HepG2 (cell line): ENCODE results near the gene TTC17. TPM values are rescaled to one million over a fixed set of nuclear protein-coding genes. Genes with fewer than 3 reads are reported as not detected.

Source experiments
- KLF12 ChIP-seq: sonication (generic); formaldehyde crosslinking; IDR thresholded peaks from 2 replicates; pipeline ENCODE4 v1.4.0; 2020; ENCODE audit warnings: missing genetic modification reagents, borderline replicate concordance
- ZBTB1 ChIP-seq: sonication (generic); formaldehyde crosslinking; IDR thresholded peaks from 2 replicates; pipeline ENCODE4 v1.4.0; 2020; ENCODE audit warnings: missing genetic modification reagents, borderline replicate concordance
- ZBTB20 ChIP-seq: sonication (generic); formaldehyde crosslinking; IDR thresholded peaks from 2 replicates; pipeline ENCODE4 v1.8.1; 2023; ENCODE audit warnings: missing genetic modification reagents, low read depth, mild to moderate bottlenecking, borderline replicate concordance
- ZC3H13 ChIP-seq: sonication (generic); formaldehyde crosslinking; IDR thresholded peaks from 2 replicates; pipeline ENCODE4 v1.8.1; 2023; ENCODE audit warnings: mild to moderate bottlenecking, missing genetic modification reagents, moderate library complexity
- ZNF260 ChIP-seq: sonication (generic); formaldehyde crosslinking; IDR thresholded peaks from 2 replicates; pipeline ENCODE4 v1.4.0; 2020; ENCODE audit warnings: missing genetic modification reagents, low read depth, mild to moderate bottlenecking, borderline replicate concordance
- polyA plus RNA-seq, 8 experiments: library from polyadenylated mRNA; depleted of rRNA in 3 of 8; stranded (reverse) in 7 of 8; unstranded in 1 of 8; fragments of >200 nt; fragmentation: Illumina TruSeq in 4 of 8; extraction: Trizol in 4 of 8; gene quantifications; 2 replicates each; pipeline versions ENCODE4 v1.2.1 to v1.2.3, GENCODE V29; 2011 to 2016; ENCODE audit warnings: low read depth in 4 of 8, missing spikeins in 1 of 8, mixed read lengths in 1 of 8; ENCODE audit not compliant: insufficient read depth in 1 of 8
- total RNA-seq, 5 experiments: library from RNA; depleted of rRNA; stranded (reverse); fragments of >200 nt; fragmentation: Illumina TruSeq; extraction: Trizol; gene quantifications; 2 replicates each; pipeline ENCODE4 v1.2.3, GENCODE V29; 2016; ENCODE audit warnings: low read depth in 1 of 5
- TF ChIP-seq, protein P1 (sequence below): sonication (generic); formaldehyde crosslinking; IDR thresholded peaks from 2 replicates; pipeline ENCODE4 v1.4.0; 2020; ENCODE audit warnings: mild to moderate bottlenecking, missing genetic modification reagents, borderline replicate concordance
- TF ChIP-seq, protein P2 (sequence below): sonication (generic); formaldehyde crosslinking; IDR thresholded peaks from 2 replicates; pipeline ENCODE4 v1.5.1; 2020; ENCODE audit warnings: missing genetic modification reagents, mild to moderate bottlenecking, borderline replicate concordance
- TF ChIP-seq, protein P3 (sequence below): sonication (generic); formaldehyde crosslinking; IDR thresholded peaks from 2 replicates; pipeline ENCODE4 v1.5.0; 2020; ENCODE audit warnings: missing genetic modification reagents
- TF ChIP-seq, protein P4 (sequence below): sonication (generic); formaldehyde crosslinking; IDR thresholded peaks from 2 replicates; pipeline ENCODE4 v1.4.0; 2020; ENCODE audit warnings: missing genetic modification reagents, borderline replicate concordance
- TF ChIP-seq, protein P5 (sequence below): sonication (generic); formaldehyde crosslinking; conservative IDR thresholded peaks from 2 replicates; pipeline ENCODE4 v1.8.0; 2022; ENCODE audit warnings: low read depth, missing genetic modification reagents
- TF ChIP-seq, protein P6 (sequence below): IDR thresholded peaks from 2 replicates; pipeline ENCODE4 v1.6.1; 2016; ENCODE audit warnings: low read depth, control low read depth
- TF ChIP-seq, protein P7 (sequence below): sonication (generic); formaldehyde crosslinking; IDR thresholded peaks from 2 replicates; pipeline ENCODE4 v1.5.1; 2020; ENCODE audit warnings: mild to moderate bottlenecking, missing genetic modification reagents

The TTC17 gene
- total and polyA plus RNA-seq, 2 of the 13 experiments (the other 11 are each of a cell fraction or from before 2014, with no cell fraction given), result 55.9 to 99.7 TPM

DNA sequence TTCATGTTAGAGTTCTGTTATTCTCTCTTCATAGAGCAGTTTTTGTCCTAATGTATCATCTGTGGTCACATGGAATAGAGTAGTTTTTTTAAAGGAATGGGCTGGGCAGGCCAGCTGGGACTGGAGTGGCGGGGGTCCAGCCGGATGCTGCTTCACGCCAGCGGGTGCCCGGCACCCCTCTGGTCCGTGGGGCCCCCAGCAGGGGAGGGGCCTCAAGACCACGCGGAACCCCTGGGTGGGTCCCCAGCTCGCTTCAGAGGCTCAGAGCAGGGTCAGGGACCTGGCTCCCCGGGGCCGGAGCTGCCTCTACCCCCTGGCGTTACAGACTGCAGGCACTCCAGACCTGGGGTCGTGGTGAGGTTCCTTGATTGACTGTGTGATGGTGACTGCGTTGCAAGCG is 162.8 kb downstream of the TTC17 start (continued):
- TF ChIP-seq, protein P1, sequence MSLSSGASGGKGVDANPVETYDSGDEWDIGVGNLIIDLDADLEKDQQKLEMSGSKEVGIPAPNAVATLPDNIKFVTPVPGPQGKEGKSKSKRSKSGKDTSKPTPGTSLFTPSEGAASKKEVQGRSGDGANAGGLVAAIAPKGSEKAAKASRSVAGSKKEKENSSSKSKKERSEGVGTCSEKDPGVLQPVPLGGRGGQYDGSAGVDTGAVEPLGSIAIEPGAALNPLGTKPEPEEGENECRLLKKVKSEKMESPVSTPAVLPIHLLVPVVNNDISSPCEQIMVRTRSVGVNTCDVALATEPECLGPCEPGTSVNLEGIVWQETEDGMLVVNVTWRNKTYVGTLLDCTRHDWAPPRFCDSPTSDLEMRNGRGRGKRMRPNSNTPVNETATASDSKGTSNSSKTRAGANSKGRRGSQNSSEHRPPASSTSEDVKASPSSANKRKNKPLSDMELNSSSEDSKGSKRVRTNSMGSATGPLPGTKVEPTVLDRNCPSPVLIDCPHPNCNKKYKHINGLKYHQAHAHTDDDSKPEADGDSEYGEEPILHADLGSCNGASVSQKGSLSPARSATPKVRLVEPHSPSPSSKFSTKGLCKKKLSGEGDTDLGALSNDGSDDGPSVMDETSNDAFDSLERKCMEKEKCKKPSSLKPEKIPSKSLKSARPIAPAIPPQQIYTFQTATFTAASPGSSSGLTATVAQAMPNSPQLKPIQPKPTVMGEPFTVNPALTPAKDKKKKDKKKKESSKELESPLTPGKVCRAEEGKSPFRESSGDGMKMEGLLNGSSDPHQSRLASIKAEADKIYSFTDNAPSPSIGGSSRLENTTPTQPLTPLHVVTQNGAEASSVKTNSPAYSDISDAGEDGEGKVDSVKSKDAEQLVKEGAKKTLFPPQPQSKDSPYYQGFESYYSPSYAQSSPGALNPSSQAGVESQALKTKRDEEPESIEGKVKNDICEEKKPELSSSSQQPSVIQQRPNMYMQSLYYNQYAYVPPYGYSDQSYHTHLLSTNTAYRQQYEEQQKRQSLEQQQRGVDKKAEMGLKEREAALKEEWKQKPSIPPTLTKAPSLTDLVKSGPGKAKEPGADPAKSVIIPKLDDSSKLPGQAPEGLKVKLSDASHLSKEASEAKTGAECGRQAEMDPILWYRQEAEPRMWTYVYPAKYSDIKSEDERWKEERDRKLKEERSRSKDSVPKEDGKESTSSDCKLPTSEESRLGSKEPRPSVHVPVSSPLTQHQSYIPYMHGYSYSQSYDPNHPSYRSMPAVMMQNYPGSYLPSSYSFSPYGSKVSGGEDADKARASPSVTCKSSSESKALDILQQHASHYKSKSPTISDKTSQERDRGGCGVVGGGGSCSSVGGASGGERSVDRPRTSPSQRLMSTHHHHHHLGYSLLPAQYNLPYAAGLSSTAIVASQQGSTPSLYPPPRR (CRISPR knock-in tag), result no peak
- TF ChIP-seq, protein P2, sequence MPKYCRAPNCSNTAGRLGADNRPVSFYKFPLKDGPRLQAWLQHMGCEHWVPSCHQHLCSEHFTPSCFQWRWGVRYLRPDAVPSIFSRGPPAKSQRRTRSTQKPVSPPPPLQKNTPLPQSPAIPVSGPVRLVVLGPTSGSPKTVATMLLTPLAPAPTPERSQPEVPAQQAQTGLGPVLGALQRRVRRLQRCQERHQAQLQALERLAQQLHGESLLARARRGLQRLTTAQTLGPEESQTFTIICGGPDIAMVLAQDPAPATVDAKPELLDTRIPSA (CRISPR knock-in tag), result no peak
- TF ChIP-seq KLF12 (CRISPR knock-in tag) (no peak), ZNF260 (no peak), ZBTB20 (CRISPR knock-in tag) (no peak), ZC3H13 (no peak), ZBTB1 (CRISPR knock-in tag) (no peak)
- TF ChIP-seq, protein P3, sequence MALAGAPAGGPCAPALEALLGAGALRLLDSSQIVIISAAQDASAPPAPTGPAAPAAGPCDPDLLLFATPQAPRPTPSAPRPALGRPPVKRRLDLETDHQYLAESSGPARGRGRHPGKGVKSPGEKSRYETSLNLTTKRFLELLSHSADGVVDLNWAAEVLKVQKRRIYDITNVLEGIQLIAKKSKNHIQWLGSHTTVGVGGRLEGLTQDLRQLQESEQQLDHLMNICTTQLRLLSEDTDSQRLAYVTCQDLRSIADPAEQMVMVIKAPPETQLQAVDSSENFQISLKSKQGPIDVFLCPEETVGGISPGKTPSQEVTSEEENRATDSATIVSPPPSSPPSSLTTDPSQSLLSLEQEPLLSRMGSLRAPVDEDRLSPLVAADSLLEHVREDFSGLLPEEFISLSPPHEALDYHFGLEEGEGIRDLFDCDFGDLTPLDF (CRISPR knock-in tag), result no peak
- TF ChIP-seq, protein P4, sequence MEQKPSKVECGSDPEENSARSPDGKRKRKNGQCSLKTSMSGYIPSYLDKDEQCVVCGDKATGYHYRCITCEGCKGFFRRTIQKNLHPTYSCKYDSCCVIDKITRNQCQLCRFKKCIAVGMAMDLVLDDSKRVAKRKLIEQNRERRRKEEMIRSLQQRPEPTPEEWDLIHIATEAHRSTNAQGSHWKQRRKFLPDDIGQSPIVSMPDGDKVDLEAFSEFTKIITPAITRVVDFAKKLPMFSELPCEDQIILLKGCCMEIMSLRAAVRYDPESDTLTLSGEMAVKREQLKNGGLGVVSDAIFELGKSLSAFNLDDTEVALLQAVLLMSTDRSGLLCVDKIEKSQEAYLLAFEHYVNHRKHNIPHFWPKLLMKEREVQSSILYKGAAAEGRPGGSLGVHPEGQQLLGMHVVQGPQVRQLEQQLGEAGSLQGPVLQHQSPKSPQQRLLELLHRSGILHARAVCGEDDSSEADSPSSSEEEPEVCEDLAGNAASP, result no peak
- TF ChIP-seq, protein P5, sequence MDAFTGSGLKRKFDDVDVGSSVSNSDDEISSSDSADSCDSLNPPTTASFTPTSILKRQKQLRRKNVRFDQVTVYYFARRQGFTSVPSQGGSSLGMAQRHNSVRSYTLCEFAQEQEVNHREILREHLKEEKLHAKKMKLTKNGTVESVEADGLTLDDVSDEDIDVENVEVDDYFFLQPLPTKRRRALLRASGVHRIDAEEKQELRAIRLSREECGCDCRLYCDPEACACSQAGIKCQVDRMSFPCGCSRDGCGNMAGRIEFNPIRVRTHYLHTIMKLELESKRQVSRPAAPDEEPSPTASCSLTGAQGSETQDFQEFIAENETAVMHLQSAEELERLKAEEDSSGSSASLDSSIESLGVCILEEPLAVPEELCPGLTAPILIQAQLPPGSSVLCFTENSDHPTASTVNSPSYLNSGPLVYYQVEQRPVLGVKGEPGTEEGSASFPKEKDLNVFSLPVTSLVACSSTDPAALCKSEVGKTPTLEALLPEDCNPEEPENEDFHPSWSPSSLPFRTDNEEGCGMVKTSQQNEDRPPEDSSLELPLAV (CRISPR knock-in tag), result no peak
- TF ChIP-seq, protein P6, sequence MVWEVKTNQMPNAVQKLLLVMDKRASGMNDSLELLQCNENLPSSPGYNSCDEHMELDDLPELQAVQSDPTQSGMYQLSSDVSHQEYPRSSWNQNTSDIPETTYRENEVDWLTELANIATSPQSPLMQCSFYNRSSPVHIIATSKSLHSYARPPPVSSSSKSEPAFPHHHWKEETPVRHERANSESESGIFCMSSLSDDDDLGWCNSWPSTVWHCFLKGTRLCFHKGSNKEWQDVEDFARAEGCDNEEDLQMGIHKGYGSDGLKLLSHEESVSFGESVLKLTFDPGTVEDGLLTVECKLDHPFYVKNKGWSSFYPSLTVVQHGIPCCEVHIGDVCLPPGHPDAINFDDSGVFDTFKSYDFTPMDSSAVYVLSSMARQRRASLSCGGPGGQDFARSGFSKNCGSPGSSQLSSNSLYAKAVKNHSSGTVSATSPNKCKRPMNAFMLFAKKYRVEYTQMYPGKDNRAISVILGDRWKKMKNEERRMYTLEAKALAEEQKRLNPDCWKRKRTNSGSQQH (CRISPR knock-in tag), result no peak
- TF ChIP-seq, protein P7, sequence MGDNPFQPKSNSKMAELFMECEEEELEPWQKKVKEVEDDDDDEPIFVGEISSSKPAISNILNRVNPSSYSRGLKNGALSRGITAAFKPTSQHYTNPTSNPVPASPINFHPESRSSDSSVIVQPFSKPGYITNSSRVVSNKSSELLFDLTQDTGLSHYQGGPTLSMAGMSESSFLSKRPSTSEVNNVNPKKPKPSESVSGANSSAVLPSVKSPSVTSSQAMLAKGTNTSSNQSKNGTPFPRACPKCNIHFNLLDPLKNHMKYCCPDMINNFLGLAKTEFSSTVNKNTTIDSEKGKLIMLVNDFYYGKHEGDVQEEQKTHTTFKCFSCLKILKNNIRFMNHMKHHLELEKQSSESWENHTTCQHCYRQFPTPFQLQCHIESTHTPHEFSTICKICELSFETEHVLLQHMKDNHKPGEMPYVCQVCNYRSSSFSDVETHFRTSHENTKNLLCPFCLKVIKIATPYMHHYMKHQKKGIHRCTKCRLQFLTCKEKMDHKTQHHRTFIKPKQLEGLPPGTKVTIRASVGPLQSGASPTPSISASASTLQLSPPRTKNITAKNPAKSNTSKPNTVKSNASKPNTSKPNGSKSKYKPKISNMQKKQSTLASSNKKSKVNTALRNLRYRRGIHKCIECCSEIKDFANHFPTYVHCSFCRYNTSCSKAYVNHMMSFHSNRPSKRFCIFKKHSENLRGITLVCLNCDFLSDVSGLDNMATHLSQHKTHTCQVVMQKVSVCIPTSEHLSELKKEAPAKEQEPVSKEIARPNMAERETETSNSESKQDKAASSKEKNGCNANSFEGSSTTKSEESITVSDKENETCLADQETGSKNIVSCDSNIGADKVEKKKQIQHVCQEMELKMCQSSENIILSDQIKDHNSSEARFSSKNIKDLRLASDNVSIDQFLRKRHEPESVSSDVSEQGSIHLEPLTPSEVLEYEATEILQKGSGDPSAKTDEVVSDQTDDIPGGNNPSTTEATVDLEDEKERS (CRISPR knock-in tag), result no peak
